ENCODE data around the gene GTPBP8.
A peak's percentile ranks its signal among the peaks of the same experiment; 100 is the strongest.

The GTPBP8 gene

GRCh38 chr3:113002679-113003078 is 11.9 kb downstream of the GTPBP8 start:
- Histone ChIP-seq H2BK5ac (ENCODE audit: low read length) (no peak overlapping the region), H3K36me3 (ENCODE audit: control insufficient read depth, insufficient read depth, low read length) (peaks cover 2% of the 10 kb centered on the region), H3K9ac (ENCODE audit: low read length) (no peak overlapping the region), H3K4me2 (ENCODE audit: low read length) (no peak overlapping the region), H3K4ac (ENCODE audit: low read depth, low read length) (no peak overlapping the region), H4K8ac (ENCODE audit: low read depth, low read length) (no peak overlapping the region), H3K18ac (ENCODE audit: low read length) (no peak overlapping the region), H2AK5ac (ENCODE audit: low read length) (no peak overlapping the region), H3K27me3 (ENCODE audit: insufficient read depth, low read length, poor library complexity) (no peaks in the 10 kb centered on the region), H3K27ac (ENCODE audit: low read depth, low read length) (no peak overlapping the region), H2BK120ac (ENCODE audit: low read depth, low read length) (no peak overlapping the region), H3K79me1 (ENCODE audit: low read length) (peaks cover 2% of the 10 kb centered on the region), H3K56ac (ENCODE audit: low read length) (no peak overlapping the region), H4K5ac (ENCODE audit: low read length) (no peak overlapping the region), H3K4me3 (ENCODE audit: low read length) (no peak overlapping the region), H2BK15ac (replicated peaks; ENCODE audit: low read depth) (no peak overlapping the region), H3K79me2 (ENCODE audit: control insufficient read depth, insufficient read depth, low read length) (no peaks in the 10 kb centered on the region), H3K4me1 (ENCODE audit: control insufficient read depth, low read depth, low read length) (no peaks in the 10 kb centered on the region), H3K23ac (ENCODE audit: low read length) (no peak overlapping the region)
- DNase-seq = peak; percentile 73

GRCh38 chr3:113005611-113006010 is 14.8 kb downstream of the GTPBP8 start:
- no CpG with 5 or more reads among the region's 7 CpGs for WGBS (ENCODE audit: extremely low coverage, insufficient coverage, low lambda C conversion rate)
- Histone ChIP-seq H2BK120ac (ENCODE audit: low read depth, low read length) (no peak overlapping the region), H3K56ac (ENCODE audit: low read length) (no peak overlapping the region), H3K36me3 (ENCODE audit: control insufficient read depth, insufficient read depth, low read length) (peaks cover 6% of the 10 kb centered on the region), H3K27ac (ENCODE audit: low read depth, low read length) (no peak overlapping the region), H4K5ac (ENCODE audit: low read length) (no peak overlapping the region), H4K8ac (ENCODE audit: low read depth, low read length) (no peak overlapping the region), H3K4me2 (ENCODE audit: low read length) (no peak overlapping the region), H3K4me3 (ENCODE audit: low read length) (no peak overlapping the region), H3K18ac (ENCODE audit: low read length) (no peak overlapping the region), H3K23ac (ENCODE audit: low read length) (no peak overlapping the region), H2AK5ac (ENCODE audit: low read length) (no peak overlapping the region), H3K79me1 (ENCODE audit: low read length) (peaks cover 6% of the 10 kb centered on the region), H3K4me1 (ENCODE audit: control insufficient read depth, low read depth, low read length) (no peaks in the 10 kb centered on the region), H3K4ac (ENCODE audit: low read depth, low read length) (no peak overlapping the region), H3K27me3 (ENCODE audit: insufficient read depth, low read length, poor library complexity) (no peaks in the 10 kb centered on the region), H2BK5ac (ENCODE audit: low read length) (no peak overlapping the region), H3K79me2 (ENCODE audit: control insufficient read depth, insufficient read depth, low read length) (peaks cover 2% of the 10 kb centered on the region), H2BK15ac (replicated peaks; ENCODE audit: low read depth) (no peak overlapping the region), H3K9ac (ENCODE audit: low read length) (no peak overlapping the region)
- DNase-seq = no peak

- Histone ChIP-seq H3K23ac (ENCODE audit: low read length) (no peak overlapping the region), H4K8ac (ENCODE audit: low read depth, low read length) (no peak overlapping the region), H3K36me3 (ENCODE audit: control insufficient read depth, insufficient read depth, low read length) (peaks cover 6% of the 10 kb centered on the region), H3K4me3 (ENCODE audit: low read length) (no peak overlapping the region), H3K27ac (ENCODE audit: low read depth, low read length) (no peak overlapping the region), H3K27me3 (ENCODE audit: insufficient read depth, low read length, poor library complexity) (no peaks in the 10 kb centered on the region), H3K4me2 (ENCODE audit: low read length) (no peak overlapping the region), H3K56ac (ENCODE audit: low read length) (no peak overlapping the region), H3K79me1 (ENCODE audit: low read length) (peaks cover 6% of the 10 kb centered on the region), H2BK120ac (ENCODE audit: low read depth, low read length) (no peak overlapping the region), H3K9ac (ENCODE audit: low read length) (no peak overlapping the region), H3K4ac (ENCODE audit: low read depth, low read length) (no peak overlapping the region), H2AK5ac (ENCODE audit: low read length) (no peak overlapping the region), H3K4me1 (ENCODE audit: control insufficient read depth, low read depth, low read length) (no peaks in the 10 kb centered on the region), H4K5ac (ENCODE audit: low read length) (no peak overlapping the region), H2BK15ac (replicated peaks; ENCODE audit: low read depth) (no peak overlapping the region), H2BK5ac (ENCODE audit: low read length) (no peak overlapping the region), H3K18ac (ENCODE audit: low read length) (no peak overlapping the region), H3K79me2 (ENCODE audit: control insufficient read depth, insufficient read depth, low read length) (peaks cover 2% of the 10 kb centered on the region)
- DNase-seq = no peak
- WGBS (ENCODE audit: extremely low coverage, insufficient coverage, low lambda C conversion rate) = no CpG with 5 or more reads among the region's 4 CpGs
Observed at GRCh38 chr3:113006359-113007056, 15.7 kb downstream of the GTPBP8 start.

- H3K4me3 ChIP-seq (ENCODE audit: low read length) = no peak overlapping the region
- H3K18ac ChIP-seq (ENCODE audit: low read length) = no peak overlapping the region
- H3K9ac ChIP-seq (ENCODE audit: low read length) = no peak overlapping the region
- no peak overlapping the region for H2BK5ac ChIP-seq (ENCODE audit: low read length)
- H3K4ac ChIP-seq (ENCODE audit: low read depth, low read length) = no peak overlapping the region
- no peak overlapping the region for H3K23ac ChIP-seq (ENCODE audit: low read length)
- H3K27me3 ChIP-seq (ENCODE audit: insufficient read depth, low read length, poor library complexity) = no peaks in the 10 kb centered on the region
- no peak overlapping the region for H2BK15ac ChIP-seq (replicated peaks; ENCODE audit: low read depth)
- no peak overlapping the region for H3K4me2 ChIP-seq (ENCODE audit: low read length)
- peaks cover 4% of the 10 kb centered on the region for H3K79me2 ChIP-seq (ENCODE audit: control insufficient read depth, insufficient read depth, low read length)
- H2AK5ac ChIP-seq (ENCODE audit: low read length) = no peak overlapping the region
- no peak overlapping the region for H3K56ac ChIP-seq (ENCODE audit: low read length)
- DNase-seq = no peak
- WGBS (ENCODE audit: extremely low coverage, insufficient coverage, low lambda C conversion rate) = no CpG with 5 or more reads among the region's 3 CpGs
- H4K5ac ChIP-seq (ENCODE audit: low read length) = no peak overlapping the region
- no peak overlapping the region for H2BK120ac ChIP-seq (ENCODE audit: low read depth, low read length)
- H4K8ac ChIP-seq (ENCODE audit: low read depth, low read length) = no peak overlapping the region
- H3K36me3 ChIP-seq (ENCODE audit: control insufficient read depth, insufficient read depth, low read length) = peaks cover 6% of the 10 kb centered on the region
- peaks cover 7% of the 10 kb centered on the region for H3K79me1 ChIP-seq (ENCODE audit: low read length)
- no peaks in the 10 kb centered on the region for H3K4me1 ChIP-seq (ENCODE audit: control insufficient read depth, low read depth, low read length)
- no peak overlapping the region for H3K27ac ChIP-seq (ENCODE audit: low read depth, low read length)
Observed at GRCh38 chr3:113008117-113008516, 17.3 kb downstream of the GTPBP8 start.

GRCh38 chr3:113013593-113013992 is 22.8 kb downstream of the GTPBP8 start:
- H3K36me3 ChIP-seq (ENCODE audit: control insufficient read depth, insufficient read depth, low read length) = peaks cover 7% of the 10 kb centered on the region

GRCh38 chr3:113018536-113019181 is 27.9 kb downstream of the GTPBP8 start:
- no peaks in the 10 kb centered on the region for H3K27me3 ChIP-seq (ENCODE audit: insufficient read depth, low read length, poor library complexity)
- no peak overlapping the region for H3K4ac ChIP-seq (ENCODE audit: low read depth, low read length)
- peak overlapping the region; percentile 76 for H2AK5ac ChIP-seq (ENCODE audit: low read length)
- peak overlapping the region; percentile 69 for H3K23ac ChIP-seq (ENCODE audit: low read length)
- WGBS (ENCODE audit: extremely low coverage, insufficient coverage, low lambda C conversion rate) = no CpG with 5 or more reads among the region's 13 CpGs
- peak overlapping the region; percentile 94 for H3K4me2 ChIP-seq (ENCODE audit: low read length)
- H4K5ac ChIP-seq (ENCODE audit: low read length) = no peak overlapping the region
- peak overlapping the region; percentile 97 for H3K27ac ChIP-seq (ENCODE audit: low read depth, low read length)
- peak overlapping the region; percentile 91 for H3K4me3 ChIP-seq (ENCODE audit: low read length)
- no peak for DNase-seq
- no peak overlapping the region for H4K8ac ChIP-seq (ENCODE audit: low read depth, low read length)
- no peak overlapping the region for H2BK15ac ChIP-seq (replicated peaks; ENCODE audit: low read depth)
- peak overlapping the region; percentile 6 for H3K18ac ChIP-seq (ENCODE audit: low read length)
- peaks cover 11% of the 10 kb centered on the region for H3K79me1 ChIP-seq (ENCODE audit: low read length)
- peaks cover 2% of the 10 kb centered on the region for H3K4me1 ChIP-seq (ENCODE audit: control insufficient read depth, low read depth, low read length)
- H3K56ac ChIP-seq (ENCODE audit: low read length) = peak overlapping the region; percentile 99
- H2BK5ac ChIP-seq (ENCODE audit: low read length) = no peak overlapping the region
- no peak overlapping the region for H2BK120ac ChIP-seq (ENCODE audit: low read depth, low read length)
- H3K79me2 ChIP-seq (ENCODE audit: control insufficient read depth, insufficient read depth, low read length) = peaks cover 29% of the 10 kb centered on the region
- H3K36me3 ChIP-seq (ENCODE audit: control insufficient read depth, insufficient read depth, low read length) = peaks cover 3% of the 10 kb centered on the region
- H3K9ac ChIP-seq (ENCODE audit: low read length) = peak overlapping the region; percentile 96

More at GRCh38 chr3:113013593-113013992, 22.8 kb downstream of the GTPBP8 start:
- Histone ChIP-seq H2BK120ac (ENCODE audit: low read depth, low read length) (no peak overlapping the region), H3K18ac (ENCODE audit: low read length) (no peak overlapping the region), H2AK5ac (ENCODE audit: low read length) (no peak overlapping the region), H4K5ac (ENCODE audit: low read length) (no peak overlapping the region), H3K23ac (ENCODE audit: low read length) (no peak overlapping the region), H2BK15ac (replicated peaks; ENCODE audit: low read depth) (no peak overlapping the region), H3K4me3 (ENCODE audit: low read length) (no peak overlapping the region), H3K27ac (ENCODE audit: low read depth, low read length) (no peak overlapping the region), H3K56ac (ENCODE audit: low read length) (no peak overlapping the region), H4K8ac (ENCODE audit: low read depth, low read length) (no peak overlapping the region), H3K4me2 (ENCODE audit: low read length) (no peak overlapping the region), H3K79me1 (ENCODE audit: low read length) (peaks cover 16% of the 10 kb centered on the region), H3K4ac (ENCODE audit: low read depth, low read length) (no peak overlapping the region), H2BK5ac (ENCODE audit: low read length) (no peak overlapping the region), H3K79me2 (ENCODE audit: control insufficient read depth, insufficient read depth, low read length) (peaks cover 28% of the 10 kb centered on the region), H3K27me3 (ENCODE audit: insufficient read depth, low read length, poor library complexity) (no peaks in the 10 kb centered on the region), H3K4me1 (ENCODE audit: control insufficient read depth, low read depth, low read length) (no peaks in the 10 kb centered on the region), H3K9ac (ENCODE audit: low read length) (no peak overlapping the region)
- no peak for DNase-seq

Measured in mesendoderm (in vitro differentiated cells).